Body of pancreas (tissue), 4 donors: ENCODE measurements around the gene SV2B. TPM values are rescaled to one million over a fixed set of nuclear protein-coding genes. Genes with fewer than 3 reads are reported as not detected.

Experiments used
- ATAC-seq: fragments of 150-250 bp; one replicate; pipeline ENCODE4 v1.9.1; 2016
- DNase-seq, 4 donors: peaks; one replicate each; pipeline ENCODE4 v3.0.0-alpha.2; 2019
- H3K27ac ChIP-seq, 4 donors: fragments of 200-600 bp; sonication (generic); 1 replicate in 3 of 4; 2 replicates in 1 of 4; pipeline versions ENCODE4 v1.5.1 to v1.6.1; 2016 to 2019; ENCODE audit warnings: mild to moderate bottlenecking in 1 of 4, mixed read lengths in 1 of 4, moderate library complexity in 1 of 4
- H3K27me3 ChIP-seq, 2 donors: fragments of 200-600 bp; sonication (generic); one replicate each; pipeline ENCODE4 v1.6.0; 2016; ENCODE audit warnings: mild to moderate bottlenecking in 1 of 2
- H3K36me3 ChIP-seq, 2 donors: fragments of 200-600 bp; sonication (generic); replicated peaks in 1 of 2; 2 replicates each; pipeline ENCODE4 v1.5.1; 2016; ENCODE audit warnings: low read depth in 2 of 2; ENCODE audit not compliant: insufficient read depth in 1 of 2
- H3K4me1 ChIP-seq: fragments of 200-600 bp; sonication (generic); one replicate; pipeline ENCODE4 v1.6.0; 2016
- H3K4me3 ChIP-seq, 2 donors: fragments of 200-600 bp; sonication (generic); 1 replicate in 1 of 2; 2 replicates in 1 of 2; pipeline ENCODE4 v1.5.1; 2016 to 2019
- H3K9me3 ChIP-seq, 3 donors: fragments of 200-600 bp; sonication (generic); 1 replicate in 2 of 3; 2 replicates in 1 of 3; pipeline ENCODE4 v1.5.1; 2016
- CTCF ChIP-seq, 7 experiments: fragments of 450-650 bp in 4 of 7; fragments of 200-600 bp in 3 of 7; sonication (generic) in 3 of 7; IDR thresholded peaks; one replicate each; pipeline ENCODE4 v1.5.1; 2016 to 2019; ENCODE audit warnings: antibody characterized with exemption in 7 of 7
- POLR2A ChIP-seq, 3 donors: fragments of 450-650 bp; IDR thresholded peaks; one replicate each; pipeline ENCODE4 v1.6.1; 2016; ENCODE audit warnings: antibody characterized with exemption in 3 of 3, mild to moderate bottlenecking in 2 of 3
- WGBS, 2 donors: methylation state at CpG; one replicate each; pipeline ENCODE4 v1.1.5; 2017; 5-methylcytosine and 5-hydroxymethylcytosine counted together
- intact Hi-C: fragments of 100-400 bp; cut with DNase I; formaldehyde crosslinking; loops from one replicate; pipeline ENCODE4 v1.15.1; 2023
- total RNA-seq, 2 donors: library from RNA; depleted of rRNA; stranded (reverse); fragments of >200 nt; gene quantifications; one replicate each; pipeline ENCODE4 v1.1.0, GENCODE V29; 2016

The SV2B gene
- total RNA-seq, 2 donors from 2014 or later = 0.78 to 20.4 TPM

- 47 to 64% methylated on average over 5 of the region's 5 CpGs for WGBS, 2 donors
- H3K4me3 ChIP-seq = no peak overlapping the region
- H3K36me3 ChIP-seq = no peaks in the 10 kb centered on the region
- no peaks in the 10 kb centered on the region for H3K4me1 ChIP-seq
- H3K9me3 ChIP-seq = no peaks in the 10 kb centered on the region
- H3K27me3 ChIP-seq = no peaks in the 10 kb centered on the region
- TF ChIP-seq CTCF (IDR thresholded peaks at IDR 0.05) (no peak), POLR2A (IDR thresholded peaks at IDR 0.05) (no peak)
- intact Hi-C loops = no loop called here
- ATAC-seq (no peak), DNase-seq (no peak)
- H3K27ac ChIP-seq = no peak overlapping the region
These were observed 24.1 kb downstream of the SV2B start for GRCh38 chr15:91124132-91124531.

- Histone ChIP-seq H3K27me3 (no peaks in the 10 kb centered on the region), H3K36me3 (no peaks in the 10 kb centered on the region), H3K27ac (no peak overlapping the region), H3K9me3 (no peaks in the 10 kb centered on the region), H3K4me3 (no peak overlapping the region), H3K4me1 (no peaks in the 10 kb centered on the region)
- DNase-seq (no peak), ATAC-seq (no peak)
- TF ChIP-seq CTCF (IDR thresholded peaks at IDR 0.05) (no peak), POLR2A (IDR thresholded peaks at IDR 0.05) (no peak)
- WGBS, 2 donors = 76 to 88% methylated on average over 7 of the region's 7 CpGs
- intact Hi-C loops = no loop called here
These were observed 25.1 kb downstream of the SV2B start for GRCh38 chr15:91125162-91125561.

DNA sequence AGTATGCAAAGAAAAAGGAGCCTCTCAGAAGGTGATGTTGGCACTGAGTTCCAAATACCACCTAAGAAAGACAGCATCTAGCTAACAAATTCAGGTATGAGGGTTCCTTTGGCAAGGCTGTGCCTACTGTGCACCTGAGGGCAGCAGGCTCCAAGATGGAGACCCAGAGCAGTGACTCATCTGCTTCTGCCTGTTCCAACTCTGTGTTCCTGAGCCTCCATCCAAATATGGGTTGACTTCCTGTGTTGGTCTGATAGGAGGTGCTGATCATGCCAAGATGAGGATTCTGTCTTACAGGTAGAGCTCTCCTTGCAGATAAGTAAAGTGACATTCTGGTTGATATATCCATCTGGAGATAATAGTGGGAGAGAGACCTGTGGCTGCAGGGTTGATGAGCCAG is 26.0 kb downstream of the SV2B start:
- no peak for ATAC-seq
- Histone ChIP-seq H3K27ac (no peak overlapping the region), H3K4me3 (no peak overlapping the region), H3K36me3 (no peaks in the 10 kb centered on the region), H3K4me1 (no peaks in the 10 kb centered on the region), H3K27me3 (no peaks in the 10 kb centered on the region), H3K9me3 (no peaks in the 10 kb centered on the region)
- TF ChIP-seq POLR2A (IDR thresholded peaks at IDR 0.05) (no peak), CTCF (IDR thresholded peaks at IDR 0.05) (no peak)
- no peak for DNase-seq
- intact Hi-C loops = no loop called here

DNA sequence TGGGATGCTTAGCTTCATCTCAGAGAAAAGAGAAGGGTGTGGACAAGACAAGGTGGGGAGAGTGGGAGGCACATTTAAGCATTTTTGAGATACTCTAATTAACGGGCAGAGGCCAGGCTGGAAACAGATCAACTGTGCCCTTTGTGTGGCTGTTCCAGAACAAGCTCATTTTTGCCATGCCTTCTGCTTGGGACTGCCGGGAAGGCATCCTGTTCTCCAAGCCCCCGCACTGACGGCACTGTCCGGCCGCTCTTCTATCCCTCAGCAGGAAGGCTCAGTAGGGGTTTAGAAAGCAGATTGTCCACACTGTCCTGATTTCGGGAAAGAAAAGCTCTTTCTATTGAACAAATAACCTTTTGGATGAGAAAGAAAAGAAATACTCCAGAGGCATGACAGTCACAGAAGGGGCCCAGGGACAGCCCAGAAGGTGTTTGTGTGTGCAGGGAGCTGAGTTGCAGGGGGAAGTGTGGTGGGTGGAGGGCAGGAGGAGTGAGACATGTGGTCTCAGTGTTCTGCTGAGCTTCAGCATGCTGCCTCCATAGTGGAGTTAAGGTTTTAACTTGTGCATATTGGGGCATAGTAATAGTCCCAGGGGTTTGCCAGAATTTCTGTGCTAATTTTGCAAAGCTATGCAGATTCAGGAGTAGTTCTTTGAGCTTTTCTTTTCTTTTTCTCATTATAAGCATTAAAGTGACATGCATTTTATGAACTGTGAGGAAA is 27.3 kb downstream of the SV2B start:
- H3K27ac ChIP-seq = no peak overlapping the region
- no peaks in the 10 kb centered on the region for H3K4me1 ChIP-seq
- ATAC-seq (no peak), DNase-seq (no peak)
- no peak overlapping the region for H3K4me3 ChIP-seq
- H3K27me3 ChIP-seq = no peaks in the 10 kb centered on the region
- no peaks in the 10 kb centered on the region for H3K9me3 ChIP-seq
- 47 to 54% methylated on average over 7 of the region's 7 CpGs for WGBS, 2 donors
- intact Hi-C loops = no loop called here
- H3K36me3 ChIP-seq = no peaks in the 10 kb centered on the region
- TF ChIP-seq CTCF (IDR thresholded peaks at IDR 0.05) (no peak), POLR2A (IDR thresholded peaks at IDR 0.05) (no peak)

- DNase-seq = no peak
- Histone ChIP-seq H3K36me3 (no peaks in the 10 kb centered on the region), H3K27ac (no peak overlapping the region), H3K9me3 (no peaks in the 10 kb centered on the region), H3K4me1 (no peaks in the 10 kb centered on the region), H3K4me3 (no peak overlapping the region), H3K27me3 (no peaks in the 10 kb centered on the region)
- intact Hi-C loops = no loop called here
- TF ChIP-seq POLR2A (IDR thresholded peaks at IDR 0.05) = no peak
- TF ChIP-seq CTCF (IDR thresholded peaks at IDR 0.05) = no peak
- 73 to 84% methylated on average over 4 of the region's 4 CpGs for WGBS, 2 donors
- ATAC-seq = no peak
These were observed 28.0 kb downstream of the SV2B start for GRCh38 chr15:91128016-91128415.
